Testis (tissue), 3 donors: ENCODE data around the gene ZNF423. TPM values are rescaled to one million over a fixed set of nuclear protein-coding genes. Genes with fewer than 3 reads are reported as not detected.

ENCODE experiments used
- DNase-seq: peaks from one replicate; pipeline ENCODE4 v3.0.0-alpha.2; 2019
- H3K27ac ChIP-seq, 2 donors: fragments of 200-600 bp; sonication (generic); one replicate each; pipeline ENCODE4 v1.5.1; 2019
- H3K27me3 ChIP-seq: fragments of 200-600 bp; sonication (generic); one replicate; pipeline ENCODE4 v1.5.1; 2019
- H3K36me3 ChIP-seq: fragments of 200-600 bp; sonication (generic); one replicate; pipeline ENCODE4 v1.5.1; 2017; ENCODE audit warnings: low read depth; ENCODE audit errors: missing control alignments
- H3K4me1 ChIP-seq: fragments of 200-600 bp; sonication (generic); one replicate; pipeline ENCODE4 v1.5.1; 2019
- H3K4me3 ChIP-seq, 2 donors: fragments of 200-600 bp; sonication (generic); one replicate each; pipeline ENCODE4 v1.5.1; 2017 to 2019
- H3K9me3 ChIP-seq: fragments of 200-600 bp; sonication (generic); one replicate; pipeline ENCODE4 v1.5.1; 2017
- CTCF ChIP-seq, 3 experiments: fragments of 450-650 bp in 2 of 3; fragments of 200-600 bp in 1 of 3; sonication (generic) in 1 of 3; IDR thresholded peaks; one replicate each; pipeline ENCODE4 v1.5.1; 2016 to 2019; ENCODE audit warnings: antibody characterized with exemption in 3 of 3, mild to moderate bottlenecking in 2 of 3, moderate library complexity in 1 of 3
- POLR2A ChIP-seq: fragments of 450-650 bp; IDR thresholded peaks from one replicate; pipeline ENCODE4 v1.6.1; 2017; ENCODE audit warnings: antibody characterized with exemption, mild to moderate bottlenecking, moderate library complexity
- WGBS, 2 donors: methylation state at CpG; one replicate each; pipeline ENCODE4 v1.1.5; 2018; 5-methylcytosine and 5-hydroxymethylcytosine counted together
- intact Hi-C: fragments of 100-400 bp; cut with DNase I; formaldehyde crosslinking; loops from one replicate; pipeline ENCODE4 v1.15.1; 2023; ENCODE audit warnings: low total_unique reads
- polyA plus RNA-seq: library from polyadenylated mRNA; stranded (reverse); fragments of 350-450 nt; fragmentation: Illumina TruSeq; extraction: RNeasy Lipid Tissue Mini Kit (QIAGEN cat#74804); gene quantifications from one replicate; pipeline ENCODE4 v1.2.3, GENCODE V29; 2014; ENCODE audit warnings: low read depth, low replicate concordance; ENCODE audit not compliant: insufficient read depth
- total RNA-seq, 2 donors: library from RNA; depleted of rRNA; stranded (reverse); fragments of >200 nt; gene quantifications; one replicate each; pipeline ENCODE4 v1.2.3, GENCODE V29; 2016

ZNF423 gene
- total and polyA plus RNA-seq, 3 donors from 2014 or later: 8.9 to 19.0 (median 12.1) TPM

DNA sequence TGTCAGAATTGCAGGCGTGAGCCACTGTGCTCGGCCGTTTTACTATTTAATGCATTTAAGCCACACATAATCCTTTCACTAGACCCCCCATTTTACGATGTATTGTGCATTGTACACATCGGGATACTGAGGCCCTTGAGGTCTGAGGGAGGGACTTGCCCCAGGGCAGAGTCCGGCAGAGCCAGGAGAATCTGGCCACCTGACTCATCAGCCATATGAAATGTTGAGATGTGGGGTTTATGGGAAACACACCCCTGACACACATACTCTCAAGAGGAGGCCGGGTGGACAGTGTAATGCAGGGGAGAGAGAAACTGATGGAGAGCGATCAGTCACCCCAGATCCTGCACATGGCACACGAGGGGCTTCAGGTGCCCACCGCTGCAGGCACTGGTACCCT lies 196.6 kb downstream of the ZNF423 start:
- intact Hi-C loops: no loop called here
- no peak overlapping the region for H3K27ac ChIP-seq
- no peaks in the 10 kb centered on the region for H3K36me3 ChIP-seq
- H3K4me3 ChIP-seq: no peak overlapping the region
- no peak for DNase-seq
- TF ChIP-seq POLR2A (no peak), CTCF (IDR thresholded peaks at IDR 0.05) (no peak)
- no peaks in the 10 kb centered on the region for H3K27me3 ChIP-seq
- H3K9me3 ChIP-seq: no peaks in the 10 kb centered on the region
- WGBS, 2 donors: 88 to 89% methylated on average over 10 of the region's 10 CpGs
- H3K4me1 ChIP-seq: peaks cover 13% of the 10 kb centered on the region

DNA sequence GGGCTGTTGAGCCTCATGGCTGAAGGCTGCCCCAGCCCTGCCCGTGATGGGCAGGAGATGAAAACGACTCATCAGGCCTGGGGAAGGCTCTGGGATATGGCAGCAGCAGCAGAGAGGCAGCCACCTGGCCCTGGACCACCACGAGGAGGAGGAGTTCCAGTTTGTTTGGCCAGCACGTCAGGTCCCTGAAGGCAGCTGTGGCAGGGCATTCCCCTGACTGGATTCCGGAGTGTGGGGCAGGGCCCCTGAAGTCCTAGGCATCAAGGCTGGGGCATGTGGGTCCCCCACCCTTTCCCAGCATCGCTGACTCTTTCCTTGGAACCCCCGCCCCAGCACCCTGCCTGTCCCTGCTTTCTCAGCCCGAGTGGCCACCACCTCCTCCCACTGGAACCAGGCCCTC lies 197.4 kb downstream of the ZNF423 start:
- Histone ChIP-seq H3K4me3 (no peak overlapping the region), H3K4me1 (peaks cover 7% of the 10 kb centered on the region), H3K9me3 (no peaks in the 10 kb centered on the region), H3K27ac (no peak overlapping the region), H3K27me3 (no peaks in the 10 kb centered on the region), H3K36me3 (no peaks in the 10 kb centered on the region)
- TF ChIP-seq CTCF (IDR thresholded peaks at IDR 0.05) (no peak), POLR2A (no peak)
- 67 to 84% methylated on average over 5 to 8 of the region's 8 CpGs for WGBS, 2 donors
- intact Hi-C loops: no loop called here
- no peak for DNase-seq

- Histone ChIP-seq H3K4me1 (peaks cover under 1% of the 10 kb centered on the region), H3K27me3 (no peaks in the 10 kb centered on the region), H3K36me3 (no peaks in the 10 kb centered on the region), H3K4me3 (no peak overlapping the region), H3K27ac (no peak overlapping the region), H3K9me3 (no peaks in the 10 kb centered on the region)
- no peak for DNase-seq
- TF ChIP-seq CTCF (IDR thresholded peaks at IDR 0.05) (no peak), POLR2A (no peak)
- intact Hi-C loops: no loop called here
- WGBS, 2 donors: 81 to 83% methylated on average over 11 of the region's 11 CpGs
Observed at GRCh38 chr16:49657736-49658465, 198.0 kb downstream of the ZNF423 start.

DNA sequence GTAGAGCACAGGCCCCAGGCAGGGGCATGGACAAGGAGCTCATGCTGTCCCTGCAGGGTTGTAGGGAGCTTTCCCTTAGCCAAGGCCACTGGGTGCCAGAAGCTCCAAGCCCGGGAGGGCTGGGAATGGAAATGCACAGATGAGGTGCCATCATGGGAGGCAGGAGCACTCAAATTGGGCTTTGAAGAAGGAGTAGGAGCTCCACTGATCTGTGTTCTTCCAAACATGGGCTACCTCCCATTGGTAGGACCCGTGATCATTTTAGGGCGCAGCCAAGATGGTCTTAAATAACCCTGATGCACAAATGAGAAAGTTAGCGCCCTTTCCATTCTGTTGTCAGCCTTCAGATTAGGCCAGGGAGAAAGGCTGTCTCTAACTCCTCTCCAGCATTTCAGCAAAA lies 201.5 kb downstream of the ZNF423 start:
- no peaks in the 10 kb centered on the region for H3K4me1 ChIP-seq
- no peaks in the 10 kb centered on the region for H3K9me3 ChIP-seq
- no peak overlapping the region for H3K27ac ChIP-seq
- H3K36me3 ChIP-seq: no peaks in the 10 kb centered on the region
- no peaks in the 10 kb centered on the region for H3K27me3 ChIP-seq
- no peak for TF ChIP-seq CTCF (IDR thresholded peaks at IDR 0.05)
- TF ChIP-seq POLR2A: no peak
- DNase-seq: no peak
- no peak overlapping the region for H3K4me3 ChIP-seq
- intact Hi-C loops: no loop called here
- 94 to 97% methylated on average over 4 of the region's 4 CpGs for WGBS, 2 donors

- Histone ChIP-seq H3K27ac (no peak overlapping the region), H3K9me3 (no peaks in the 10 kb centered on the region), H3K36me3 (no peaks in the 10 kb centered on the region), H3K27me3 (no peaks in the 10 kb centered on the region), H3K4me1 (no peaks in the 10 kb centered on the region), H3K4me3 (no peak overlapping the region)
- 78 to 100% methylated on average over 1 of the region's 1 CpG for WGBS, 2 donors
- intact Hi-C loops: no loop called here
- no peak for TF ChIP-seq CTCF (IDR thresholded peaks at IDR 0.05)
- no peak for TF ChIP-seq POLR2A
- DNase-seq: no peak
Observed at GRCh38 chr16:49653577-49653976, 202.3 kb downstream of the ZNF423 start.
